ENCODE results near the gene ETV4. TPM values are rescaled to one million over a fixed set of nuclear protein-coding genes. Genes with fewer than 3 reads are reported as not detected.

ETV4 gene
- total and polyA plus RNA-seq, 2 donors (not counting 1 experiment from before 2014, with no cell fraction given), result 0.33 to 1.8 TPM

Other genes starting within 250 kb of the ETV4 start
- 46.4 and 60.6 TPM in 2 replicates for gene ARL4D, start 147.3 kb downstream of the ETV4 start, total RNA-seq
- 12.5 and 14.0 TPM in 2 replicates for gene ARL4D, start 147.3 kb downstream of the ETV4 start, polyA plus RNA-seq
- gene DHX8, start 62.4 kb downstream of the ETV4 start, total RNA-seq, result 37.0 and 42.3 TPM in 2 replicates
- 31.2 and 41.9 TPM in 2 replicates for gene DHX8, start 62.4 kb downstream of the ETV4 start, polyA plus RNA-seq
- not detected in 2 replicates for gene MEOX1, start 115.6 kb upstream of the ETV4 start, total RNA-seq
- gene MEOX1, start 115.6 kb upstream of the ETV4 start, polyA plus RNA-seq, result not detected in 2 replicates
- not detected in 2 replicates for gene SOST, start 212.5 kb upstream of the ETV4 start, total RNA-seq
- gene SOST, start 212.5 kb upstream of the ETV4 start, polyA plus RNA-seq, result not detected in 2 replicates
- 43.4 and 51.2 TPM in 2 replicates for gene DUSP3, start 232.6 kb upstream of the ETV4 start, total RNA-seq
- gene DUSP3, start 232.6 kb upstream of the ETV4 start, polyA plus RNA-seq, result 54.0 and 55.9 TPM in 2 replicates
- under 0.01 TPM in 1 of 2 replicates, not detected in the other for gene CFAP97D1, start 234.1 kb upstream of the ETV4 start, total RNA-seq
- gene CFAP97D1, start 234.1 kb upstream of the ETV4 start, polyA plus RNA-seq, result 0.02 and 0.03 TPM in 2 replicates

Data from fibroblast of lung (primary cell).